Stimulated activated CD4-positive, alpha-beta T cell treated with anti-CD3 and anti-CD28 coated beads, Interleukin-1b, Interleukin-23, amount 100 ng/mL, for 4 hours (primary cell): ENCODE measurements around the gene DIPK1B.
"Not testable (repeated sequence)": the region's sequence is repeated elsewhere in the genome, so short reads cannot be mapped to it uniquely, and the experiment has no call there.

Experiments
- DNase-seq, 2 donors: peaks; one replicate each; pipeline ENCODE4 v3.0.0-alpha.2; 2020; ENCODE audit warnings: low read depth in 2 of 2

DIPK1B gene

DNA sequence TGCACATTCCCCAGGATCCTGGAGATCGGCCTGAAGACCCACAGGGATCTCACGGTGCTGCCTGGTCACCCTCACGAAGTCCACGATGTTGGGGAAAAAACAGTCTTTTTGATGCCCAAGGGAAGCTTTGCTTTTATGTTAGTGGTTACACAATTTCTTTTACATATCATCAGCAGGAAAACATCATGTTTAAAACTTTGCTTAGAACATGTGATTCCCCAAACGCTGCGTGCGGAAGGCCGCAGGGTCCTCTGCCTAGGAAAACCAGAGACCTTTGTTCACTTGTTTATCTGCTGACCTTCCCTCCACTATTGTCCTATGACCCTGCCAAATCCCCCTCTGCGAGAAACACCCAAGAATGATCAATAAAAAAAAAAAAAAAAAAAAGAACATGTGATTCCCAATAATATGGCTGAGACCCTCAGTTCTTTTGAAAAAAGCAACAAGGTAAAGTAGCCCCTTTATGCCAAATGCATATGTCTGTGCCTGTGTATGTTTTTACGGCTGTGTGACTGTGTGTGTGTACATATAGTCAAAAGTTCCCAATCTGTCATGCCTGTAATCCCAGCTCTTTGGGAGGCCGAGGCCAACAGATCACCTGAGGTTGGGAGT lies 13.6 kb upstream of the DIPK1B start:
- DNase-seq = no peak

DNA sequence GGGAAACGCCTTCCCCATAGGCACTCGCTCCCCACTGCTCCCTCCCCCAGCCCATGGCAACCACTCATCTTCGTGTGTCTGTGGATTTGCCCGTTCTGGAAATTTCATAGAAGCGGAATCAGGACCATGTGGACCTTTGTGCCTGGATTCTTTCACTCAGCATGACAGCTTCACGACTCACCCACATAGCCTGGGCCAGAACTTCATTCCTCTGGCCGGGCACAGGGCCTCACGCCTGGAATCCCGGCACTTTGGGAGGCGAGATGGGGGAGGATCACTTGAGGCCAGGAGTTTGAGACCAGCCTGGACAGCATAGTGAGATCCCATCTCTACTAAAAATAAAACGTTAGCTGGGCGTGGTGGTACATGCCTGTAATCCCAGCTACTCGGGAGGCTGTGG lies 12.1 kb upstream of the DIPK1B start:
- no peak for DNase-seq

DNA sequence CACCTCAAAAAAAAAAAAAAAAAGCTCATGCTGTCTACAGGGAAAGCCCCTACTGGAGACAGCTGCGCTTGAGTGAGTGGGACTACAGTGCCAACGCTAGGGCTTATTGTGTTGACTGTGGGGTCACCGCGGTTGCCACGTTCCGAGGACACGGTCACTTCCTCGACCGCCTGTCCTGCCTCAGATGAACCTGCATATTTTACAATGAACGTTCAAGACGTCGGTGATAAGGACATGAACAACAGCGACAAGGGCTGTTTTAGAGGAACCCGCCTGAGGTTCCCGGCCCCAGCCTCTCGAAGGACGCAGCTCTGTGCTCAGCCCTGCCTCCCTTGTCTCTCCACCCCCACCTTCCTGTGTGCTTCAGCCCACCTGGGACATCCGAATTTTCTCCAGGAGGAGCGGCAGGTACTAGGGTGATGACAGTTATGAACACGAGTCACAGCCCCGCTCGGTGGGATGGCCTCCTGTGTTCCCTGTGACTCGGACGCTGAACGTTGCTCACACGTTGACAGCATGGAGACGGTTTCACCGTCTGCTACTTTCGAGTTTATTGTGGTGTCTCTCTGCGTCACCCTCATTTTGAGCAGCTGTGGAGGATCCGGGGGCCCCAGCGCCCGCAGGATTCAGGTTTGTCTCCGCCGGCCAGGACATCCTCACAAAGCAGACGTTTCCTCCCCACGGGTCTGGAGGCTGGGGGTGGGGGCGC lies 11.3 kb upstream of the DIPK1B start:
- DNase-seq = peak; percentile 25 to 51

DNA sequence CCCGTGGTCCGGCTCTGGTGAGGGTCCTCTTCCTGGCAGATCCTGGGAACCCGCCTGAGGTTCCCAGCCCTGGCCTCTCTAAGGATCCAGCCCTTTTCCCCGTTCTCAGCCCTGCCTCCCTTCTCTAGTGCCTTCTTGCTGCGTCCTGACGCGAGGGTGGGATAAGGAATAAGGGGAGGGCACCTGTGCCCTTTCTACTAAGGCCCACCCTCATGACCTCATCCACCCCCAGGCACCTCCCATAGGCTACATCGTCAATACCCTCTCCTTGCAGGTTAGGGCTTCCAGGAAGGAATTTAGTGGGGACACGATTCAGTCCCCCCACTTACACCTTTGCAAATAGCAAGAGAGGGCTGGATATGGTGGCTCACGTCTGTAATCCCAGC lies 10.7 kb upstream of the DIPK1B start:
- DNase-seq = no peak

DNA sequence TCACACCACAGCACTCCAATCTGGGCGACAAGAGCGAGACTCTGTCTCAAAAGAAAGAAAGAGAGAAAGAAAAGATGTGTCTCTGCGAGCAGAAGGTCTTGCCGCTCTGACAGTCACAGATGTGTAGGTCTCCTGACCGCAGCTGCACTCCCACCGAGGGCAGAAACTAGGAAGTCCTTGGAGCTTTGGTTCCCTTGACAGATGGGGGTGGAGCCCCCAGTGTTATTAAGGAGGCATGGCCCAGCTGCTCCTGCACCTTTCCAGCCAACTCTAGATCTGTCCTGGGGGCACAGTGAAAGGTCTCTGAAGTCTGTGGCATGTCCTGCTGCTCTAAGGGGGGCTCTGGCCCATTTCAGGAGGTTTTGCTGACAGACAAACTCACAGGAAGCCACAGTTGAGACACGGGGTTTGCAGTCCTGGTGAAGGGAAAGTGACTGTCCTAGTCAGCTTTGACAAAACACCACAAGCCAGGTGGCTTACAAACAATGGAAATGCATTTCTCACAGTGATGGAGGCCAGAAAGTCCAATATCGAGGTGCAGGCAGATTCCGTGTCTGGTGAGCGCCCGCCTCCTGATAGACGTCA lies 9.0 kb upstream of the DIPK1B start:
- DNase-seq = no peak

DNA sequence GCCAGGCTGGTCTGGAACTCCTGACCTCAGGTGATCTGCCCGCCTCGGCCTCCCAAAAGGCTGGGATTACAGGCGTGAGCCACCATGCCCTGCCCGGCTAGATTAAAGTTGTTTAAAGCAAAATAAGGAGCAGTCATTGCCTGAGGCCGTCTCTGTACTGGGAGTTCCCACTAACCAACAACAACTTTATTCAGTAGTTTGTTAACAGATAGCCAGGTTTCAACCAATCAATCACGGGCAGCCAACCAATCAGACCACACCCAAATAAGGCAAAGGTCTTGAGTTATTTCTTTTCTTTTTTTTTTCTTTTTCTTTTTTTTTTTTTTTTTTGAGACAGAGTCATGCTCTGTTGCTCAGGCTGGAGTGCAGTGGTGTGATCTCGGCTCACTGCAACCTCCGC lies 7.6 kb upstream of the DIPK1B start:
- not testable (repeated sequence) for DNase-seq

DNA sequence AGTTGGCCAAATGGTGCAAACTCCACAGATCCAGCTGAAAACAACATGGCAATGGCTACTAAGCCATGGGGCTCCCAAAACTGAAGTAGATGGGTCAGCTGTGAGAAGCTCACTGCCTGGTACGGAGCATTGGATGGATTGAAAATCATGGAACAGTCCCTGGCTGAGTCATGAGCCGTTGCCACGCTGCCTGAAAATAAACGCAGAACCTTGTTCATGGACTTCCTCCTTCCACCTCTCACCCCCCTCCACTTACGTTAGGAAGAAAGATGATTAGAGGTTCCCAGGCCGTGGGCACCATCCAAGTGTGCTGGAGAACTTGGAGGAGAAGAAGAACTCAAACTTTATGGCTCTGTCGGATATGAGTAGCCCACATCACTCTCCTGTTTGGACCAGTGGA lies 6.8 kb upstream of the DIPK1B start:
- no peak for DNase-seq

DNA sequence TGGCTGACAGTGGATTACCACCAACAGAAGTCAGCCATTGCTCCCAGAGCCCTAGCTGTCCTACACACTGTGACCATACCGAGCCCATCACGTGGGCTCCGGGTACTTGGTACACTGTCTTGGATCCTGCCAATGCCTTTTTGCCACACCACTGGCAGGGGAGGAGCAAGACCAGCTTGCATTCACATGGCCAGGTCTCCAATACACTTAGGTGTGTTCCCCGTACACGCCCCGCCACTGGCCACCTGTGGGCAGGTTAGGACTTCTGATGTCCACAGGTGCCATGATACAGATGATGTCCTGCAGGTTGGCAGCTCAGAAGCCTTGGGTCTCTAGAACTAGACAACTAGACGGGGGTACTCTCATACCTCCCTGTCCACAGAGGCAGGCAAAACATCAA lies 5.4 kb upstream of the DIPK1B start:
- DNase-seq = no peak

DNA sequence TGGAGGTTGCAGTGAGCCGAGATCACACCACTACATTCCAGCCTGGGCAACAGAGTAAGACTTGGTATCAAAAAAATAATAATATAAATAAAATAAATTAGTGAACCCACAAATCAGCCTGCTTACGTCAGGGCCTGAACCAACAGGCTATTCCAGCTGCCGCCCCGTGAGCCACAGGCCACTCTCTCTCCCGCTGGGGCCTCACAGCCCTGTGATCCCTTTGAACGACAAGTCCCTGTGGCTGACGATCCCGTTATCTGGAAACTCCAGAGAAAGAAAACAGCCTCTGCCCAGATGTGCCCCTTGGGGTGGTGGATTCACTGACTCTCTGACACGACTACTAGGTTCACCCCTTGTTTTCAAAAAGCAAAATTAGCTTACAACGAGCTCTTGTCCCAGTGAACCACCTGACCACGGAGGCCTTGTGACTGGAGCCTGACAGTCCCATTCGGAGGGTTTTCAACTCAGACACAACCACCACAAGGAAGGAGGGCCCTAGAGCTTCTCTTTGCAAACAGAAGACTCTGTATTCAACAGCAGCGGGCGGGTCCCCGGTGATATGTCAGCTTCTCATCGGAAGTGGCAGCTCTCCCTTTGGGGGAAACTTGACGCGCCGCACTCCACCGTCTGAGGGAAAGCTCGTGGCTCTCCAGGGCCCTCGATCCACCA lies 4.4 kb upstream of the DIPK1B start:
- no peak for DNase-seq

DNA sequence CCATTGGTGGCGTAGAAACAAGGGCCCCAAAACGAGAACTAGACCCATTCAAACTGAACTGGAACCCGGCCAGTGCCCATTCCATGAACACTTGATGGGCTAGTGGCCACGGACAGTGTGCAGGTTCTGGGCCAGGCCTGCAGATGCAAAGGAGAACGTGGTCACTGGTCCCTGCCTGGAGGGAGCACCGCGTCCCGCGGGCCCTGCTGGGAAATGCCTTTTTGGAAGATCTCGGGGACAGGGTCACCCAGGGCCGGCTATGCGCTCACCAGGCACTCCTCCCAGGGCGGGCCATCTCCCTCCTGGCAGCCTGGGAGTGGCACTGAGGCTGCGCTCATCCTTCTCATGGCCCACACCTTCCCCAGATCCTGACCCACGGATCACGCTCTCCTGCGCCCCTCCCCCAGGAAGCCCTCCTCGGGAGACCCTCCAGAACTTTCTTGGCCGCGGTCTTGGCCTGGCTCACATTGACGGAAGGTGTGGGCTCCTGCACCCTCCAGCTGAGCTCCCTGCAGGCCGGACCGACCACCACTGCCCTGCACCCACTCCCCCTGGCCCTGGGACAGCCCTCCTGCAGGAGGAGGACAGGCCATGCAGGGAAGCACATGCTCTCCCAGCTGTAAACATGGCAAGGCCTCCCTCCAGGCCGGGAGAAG lies 2.8 kb upstream of the DIPK1B start:
- DNase-seq = no peak

DNA sequence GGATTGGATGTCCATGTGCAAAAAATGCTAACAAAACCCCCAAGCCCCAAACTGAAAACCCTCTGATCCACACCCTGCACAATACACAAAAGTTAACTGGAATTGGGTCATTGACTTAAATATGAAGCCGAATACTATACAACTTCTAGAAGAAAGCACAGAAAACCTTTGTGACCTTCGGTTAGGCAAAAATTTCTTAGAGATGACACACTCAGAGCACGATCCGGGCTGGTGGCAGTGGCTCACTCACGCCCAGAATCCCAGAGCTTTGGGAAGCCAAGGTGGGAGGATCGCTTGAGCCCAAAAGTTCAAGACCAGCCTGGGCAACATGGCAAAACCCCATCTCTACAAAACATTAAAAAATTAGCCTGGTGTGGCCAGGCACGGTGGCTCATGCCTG lies 1.8 kb upstream of the DIPK1B start:
- DNase-seq = no peak

DNA sequence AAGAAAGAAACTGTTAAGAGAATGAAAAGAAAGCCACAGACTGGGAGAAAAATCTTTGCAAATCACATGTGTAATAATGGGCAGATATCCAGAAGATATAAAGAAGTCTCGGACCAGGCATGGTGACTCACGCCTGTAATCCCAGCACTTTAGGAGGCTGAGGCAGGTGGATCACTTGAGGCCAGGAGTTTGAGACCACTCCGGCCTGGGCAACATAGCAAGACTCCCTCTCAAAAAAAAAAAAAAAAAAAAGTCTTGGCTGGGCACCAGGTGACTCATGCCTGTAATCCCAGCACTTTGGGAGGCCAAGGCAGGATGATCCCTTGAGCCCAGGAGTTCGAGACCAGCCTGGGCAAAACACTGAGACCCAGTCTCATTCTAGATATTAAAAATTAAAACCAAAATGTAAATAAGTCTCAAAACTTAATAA lies 1.1 kb upstream of the DIPK1B start:
- not testable (repeated sequence) for DNase-seq

DNA sequence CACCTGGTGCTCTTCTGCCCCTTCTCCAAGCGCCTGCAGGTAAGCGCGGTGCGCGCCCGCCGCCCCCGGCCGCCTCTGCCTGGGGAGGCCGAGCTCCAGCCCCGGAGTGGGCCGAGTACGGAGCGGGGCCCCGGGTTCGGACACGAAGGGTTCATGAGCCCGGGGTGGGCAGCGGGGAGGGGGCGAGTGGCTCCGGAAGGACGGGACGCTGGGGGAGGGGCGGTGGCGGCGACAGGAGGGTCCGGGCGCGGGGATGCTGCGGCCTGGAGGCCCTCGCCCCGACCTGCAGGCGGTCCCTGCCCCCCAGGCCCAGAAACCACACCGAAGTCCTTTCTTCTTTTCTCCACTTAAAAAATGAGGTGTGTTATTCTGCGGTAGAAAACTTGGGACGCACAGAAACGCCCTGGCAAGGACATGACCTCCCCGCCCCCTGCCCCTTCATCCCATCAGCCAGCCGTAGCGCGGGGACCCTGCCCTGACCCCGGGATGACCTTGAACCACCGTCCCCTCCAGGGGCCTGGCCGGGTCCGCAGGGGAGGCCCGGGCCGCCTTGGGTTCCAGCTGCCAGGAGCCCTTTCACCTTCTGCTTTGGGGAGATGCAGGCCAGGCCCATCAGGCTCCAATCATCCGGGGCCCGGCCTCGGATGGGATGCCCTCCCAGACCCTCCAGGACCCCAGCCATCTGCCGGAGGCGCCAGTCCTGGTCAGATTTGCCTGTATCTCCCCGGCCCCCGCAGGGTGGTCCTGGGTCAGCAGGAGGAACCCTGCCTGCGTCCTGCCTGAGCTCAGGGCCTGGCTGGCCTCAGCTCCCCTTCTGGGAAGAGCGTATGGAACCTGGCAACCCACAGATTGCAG lies 545 bp downstream of the DIPK1B start:
- no peak for DNase-seq

DNA sequence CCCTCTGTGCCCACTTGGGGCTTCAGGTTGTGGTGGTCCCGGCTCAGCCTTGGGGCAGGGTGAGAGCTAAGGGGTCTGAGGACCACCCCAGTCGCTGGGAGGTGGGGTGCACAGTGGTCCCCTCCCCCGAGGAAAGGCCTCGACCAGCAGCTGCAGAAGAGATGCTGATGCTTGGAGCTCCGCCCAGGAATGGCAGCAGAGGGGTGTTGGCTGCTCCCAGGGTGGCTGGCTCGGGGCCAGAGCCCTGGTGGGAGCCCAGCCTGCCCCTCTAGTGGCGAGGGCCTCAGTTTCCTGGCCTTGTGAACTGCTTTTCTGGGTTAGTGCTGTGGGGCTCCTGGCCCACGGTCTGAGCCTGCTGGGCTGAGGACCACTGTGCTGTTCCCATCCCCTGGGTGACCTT lies 1.2 kb downstream of the DIPK1B start:
- DNase-seq = no peak

DNA sequence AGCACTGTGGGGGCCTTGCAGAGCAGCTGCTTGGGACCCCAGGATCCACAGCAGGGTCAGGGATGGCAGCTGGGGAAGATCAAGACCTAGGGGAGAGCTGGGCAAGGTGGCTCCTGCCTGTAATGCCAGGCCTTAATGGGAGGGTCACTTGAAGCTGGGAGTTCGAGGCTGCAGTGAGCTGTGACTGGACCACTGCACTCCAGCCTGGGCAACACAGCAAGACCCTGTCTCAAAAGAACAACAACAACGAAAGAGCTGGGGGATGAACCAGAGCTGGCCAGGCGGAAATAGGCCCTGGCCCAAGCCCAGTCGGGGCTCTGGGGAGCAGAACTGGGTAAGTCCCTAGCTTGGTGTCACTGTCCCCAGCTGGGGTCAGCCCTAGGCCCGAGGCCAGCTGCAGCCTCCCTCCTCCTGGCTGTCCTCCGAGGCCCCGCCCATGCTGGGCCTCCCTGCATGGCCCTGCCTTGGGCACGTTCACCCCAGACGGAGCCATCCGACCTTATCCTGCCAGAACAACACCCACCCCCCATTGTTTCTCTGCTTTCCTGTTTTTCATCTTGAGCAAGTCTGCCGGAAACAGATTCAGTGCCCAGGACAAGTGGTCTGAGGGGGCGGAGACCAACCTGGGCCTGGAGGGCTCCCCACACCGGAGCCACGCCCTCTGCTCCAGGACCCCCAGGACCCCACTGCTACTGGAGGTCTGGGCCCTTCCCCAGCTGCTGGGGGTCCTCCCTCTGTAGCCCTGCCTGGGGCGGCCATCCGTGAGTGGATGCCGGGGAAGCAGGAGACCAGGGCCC lies 1.9 kb downstream of the DIPK1B start:
- no peak for DNase-seq

DNA sequence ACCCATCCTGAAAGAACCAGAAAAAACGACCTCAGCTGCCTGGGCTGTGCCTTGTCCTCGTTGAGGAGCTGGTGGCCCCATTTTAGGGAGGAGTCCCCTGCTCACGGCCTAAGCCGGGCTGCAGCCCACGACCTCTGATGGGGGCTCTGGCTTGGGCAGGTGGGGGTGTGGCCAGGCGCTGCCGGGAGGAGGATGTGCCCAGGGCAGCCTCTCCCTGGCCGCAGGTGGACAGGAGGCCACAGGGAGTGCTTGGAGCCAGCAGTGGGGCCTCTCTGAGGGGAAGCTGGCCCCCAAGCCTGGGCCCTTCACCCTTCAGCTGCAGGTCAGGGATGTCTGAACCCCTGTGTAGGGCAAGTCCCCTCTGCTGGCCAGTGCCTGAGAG lies 2.5 kb downstream of the DIPK1B start:
- DNase-seq = no peak

DNA sequence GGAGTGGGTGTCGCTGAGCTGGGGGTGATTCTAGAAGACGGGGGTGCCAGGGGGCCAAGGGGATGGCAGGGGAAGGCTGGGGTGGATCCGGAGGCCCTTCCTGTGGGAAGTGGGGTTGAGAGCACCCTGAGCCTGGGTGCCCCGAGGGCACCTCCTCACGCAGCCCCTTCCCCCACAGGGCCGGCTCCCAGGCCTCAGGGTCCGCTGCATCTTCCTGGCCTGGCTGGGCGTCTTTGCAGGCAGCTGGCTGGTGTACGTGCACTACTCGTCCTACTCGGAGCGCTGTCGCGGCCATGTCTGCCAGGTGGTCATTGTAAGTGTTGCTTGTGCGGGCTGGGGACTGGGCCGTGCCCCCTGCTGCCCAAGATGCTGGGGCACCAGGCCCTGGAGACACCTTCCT lies 5.0 kb downstream of the DIPK1B start:
- DNase-seq = no peak

DNA sequence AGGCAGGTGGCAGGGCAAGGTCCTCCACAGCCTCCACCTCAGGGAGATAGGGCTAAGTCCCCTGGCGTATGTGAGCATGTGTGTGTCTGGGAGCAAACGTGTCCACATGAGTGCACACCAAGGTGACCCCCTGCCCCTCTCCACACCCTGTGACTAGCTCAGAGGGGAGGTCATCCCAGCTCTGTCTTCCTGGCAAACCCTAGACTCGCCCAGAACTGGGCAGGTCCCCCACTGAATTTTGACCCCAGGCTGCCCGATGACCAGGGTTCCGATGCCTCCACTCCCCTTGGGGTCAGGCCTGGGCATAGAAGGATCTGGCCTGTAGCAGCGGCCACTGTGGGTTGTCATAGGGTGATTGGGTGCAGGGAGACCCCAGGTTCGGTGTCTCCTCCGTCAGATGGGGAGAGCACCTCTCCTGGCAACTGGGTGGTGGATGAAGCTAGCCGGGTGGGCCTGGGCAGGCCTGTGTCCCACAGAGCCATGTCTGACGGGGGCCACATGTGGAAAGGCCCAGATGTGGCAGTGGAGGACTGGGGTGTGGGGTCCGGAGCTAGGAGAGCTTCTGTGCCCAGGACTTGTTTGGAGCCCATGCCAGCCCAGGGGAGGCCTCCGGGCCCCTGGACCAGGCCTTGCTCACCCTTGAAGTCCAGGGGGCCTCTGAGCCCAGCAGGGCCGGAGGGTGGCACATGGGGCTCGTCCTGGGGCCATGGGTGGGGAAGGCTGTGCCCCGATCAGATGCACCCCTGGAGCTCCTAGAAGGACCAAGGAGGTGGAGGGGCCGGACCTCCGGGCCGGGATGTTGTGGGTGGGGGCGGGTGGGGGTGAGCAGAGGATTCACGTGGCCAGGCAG lies 6.2 kb downstream of the DIPK1B start:
- no peak for DNase-seq

DNA sequence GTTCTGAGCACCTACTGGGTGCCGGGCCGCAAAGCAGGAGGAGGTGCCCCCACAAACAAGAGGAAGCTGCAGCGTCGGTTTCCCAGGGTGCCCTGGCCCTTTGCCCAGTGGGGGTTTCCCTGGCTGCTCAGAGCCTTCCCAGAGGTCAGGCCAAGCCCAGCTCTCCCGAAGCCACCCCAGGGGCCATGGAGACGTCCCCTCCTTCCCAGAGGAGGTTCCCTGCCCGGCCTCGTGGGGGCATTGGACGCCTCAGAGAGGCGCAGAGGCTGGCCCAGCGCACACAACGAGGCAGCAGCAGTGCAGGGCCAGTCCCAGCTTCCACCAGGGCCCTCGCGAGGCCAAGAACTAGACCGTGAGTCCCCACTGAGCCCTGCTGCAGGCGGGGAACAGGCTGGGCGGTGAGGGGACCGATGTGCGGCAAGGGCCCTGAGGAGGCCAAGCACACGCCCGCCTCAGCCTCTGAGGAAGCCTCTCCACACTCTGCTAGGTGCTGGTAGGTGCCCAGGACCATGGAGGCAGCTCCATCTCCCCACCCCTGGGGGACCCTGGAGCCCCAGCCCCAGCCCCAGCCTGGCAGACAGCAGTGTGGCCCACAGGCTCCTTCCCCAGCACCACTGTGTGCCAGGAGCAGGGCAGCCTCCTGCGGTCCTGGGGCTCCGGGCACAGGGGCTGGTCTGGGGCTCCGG lies 7.0 kb downstream of the DIPK1B start:
- no peak for DNase-seq
